RWPE2 (cell line): ENCODE data around the gene DAP.

Experiments
- ATAC-seq: fragments of 200-7000 bp; cut with Tn5 transposase; 3 replicates; pipeline ENCODE4 v1.9.1; 2021; ENCODE audit warnings: low read depth
- DNase-seq: peaks from one replicate; pipeline ENCODE4 v3.0.0-alpha.2; 2020; ENCODE audit warnings: low spot score
- H3K27ac ChIP-seq: fragments of 450-650 bp; 2 replicates; pipeline ENCODE4 v1.5.1; 2017; ENCODE audit warnings: mild to moderate bottlenecking; ENCODE audit not compliant: poor library complexity, severe bottlenecking
- H3K27me3 ChIP-seq: fragments of 250-450 bp; sonication (Bioruptor Pico); 2 replicates; pipeline ENCODE4 v1.5.1; 2021; ENCODE audit warnings: mild to moderate bottlenecking, moderate library complexity; ENCODE audit not compliant: insufficient read depth, poor library complexity, severe bottlenecking
- H3K36me3 ChIP-seq: fragments of 250-450 bp; sonication (Bioruptor Pico); 2 replicates; pipeline ENCODE4 v1.5.1; 2020; ENCODE audit warnings: low read depth, mild to moderate bottlenecking, moderate library complexity
- H3K4me1 ChIP-seq: fragments of 250-450 bp; sonication (Bioruptor Pico); 2 replicates; pipeline ENCODE4 v1.5.1; 2021; ENCODE audit warnings: mild to moderate bottlenecking, moderate library complexity; ENCODE audit not compliant: insufficient read depth, poor library complexity, severe bottlenecking
- H3K4me3 ChIP-seq: fragments of 250-450 bp; sonication (Bioruptor Pico); 2 replicates; pipeline ENCODE4 v1.5.1; 2021; ENCODE audit warnings: mild to moderate bottlenecking, moderate library complexity; ENCODE audit not compliant: severe bottlenecking
- H3K9me3 ChIP-seq: fragments of 250-450 bp; sonication (Bioruptor Pico); 2 replicates; pipeline ENCODE4 v1.5.1; 2021; ENCODE audit warnings: mild to moderate bottlenecking, moderate library complexity; ENCODE audit not compliant: severe bottlenecking
- CTCF ChIP-seq: fragments of 450-650 bp; IDR thresholded peaks from one replicate; pipeline ENCODE4 v1.5.1; 2017; ENCODE audit warnings: mild to moderate bottlenecking, moderate library complexity; ENCODE audit not compliant: poor library complexity, severe bottlenecking

The DAP gene

GRCh38 chr5:10750909-10751308 is 10.1 kb downstream of the DAP start:
- TF ChIP-seq CTCF = no peak

GRCh38 chr5:10747678-10748622 is 13.1 kb downstream of the DAP start:
- DNase-seq (no peak), ATAC-seq (no peak)
- H3K4me3 ChIP-seq = no peak overlapping the region
- H3K27me3 ChIP-seq = no peaks in the 10 kb centered on the region
- no peak for TF ChIP-seq CTCF
- peaks cover 97% of the 10 kb centered on the region for H3K36me3 ChIP-seq
- no peaks in the 10 kb centered on the region for H3K4me1 ChIP-seq
- no peaks in the 10 kb centered on the region for H3K9me3 ChIP-seq
- H3K27ac ChIP-seq = no peak overlapping the region

More at GRCh38 chr5:10750909-10751308, 10.1 kb downstream of the DAP start:
- Histone ChIP-seq H3K27me3 (no peaks in the 10 kb centered on the region), H3K4me1 (no peaks in the 10 kb centered on the region), H3K36me3 (peaks cover 97% of the 10 kb centered on the region), H3K27ac (no peak overlapping the region), H3K9me3 (no peaks in the 10 kb centered on the region), H3K4me3 (no peak overlapping the region)
- DNase-seq (no peak), ATAC-seq (no peak)

- Histone ChIP-seq H3K4me1 (no peaks in the 10 kb centered on the region), H3K4me3 (no peak overlapping the region), H3K27me3 (no peaks in the 10 kb centered on the region), H3K27ac (no peak overlapping the region), H3K36me3 (peaks cover 97% of the 10 kb centered on the region), H3K9me3 (no peaks in the 10 kb centered on the region)
- DNase-seq (no peak), ATAC-seq (0 out of 3 replicates have a peak, but pooled peaks have one; percentile 25)
- TF ChIP-seq CTCF = no peak
Measured at GRCh38 chr5:10746711-10747110, 14.3 kb downstream of the DAP start.

GRCh38 chr5:10745133-10745532 is 15.9 kb downstream of the DAP start:
- H3K27ac ChIP-seq = no peak overlapping the region
- ATAC-seq (no peak; the same call in 2 of the 3 replicates), DNase-seq (no peak)
- peaks cover 97% of the 10 kb centered on the region for H3K36me3 ChIP-seq
- no peaks in the 10 kb centered on the region for H3K27me3 ChIP-seq
- no peaks in the 10 kb centered on the region for H3K9me3 ChIP-seq
- no peak for TF ChIP-seq CTCF
- H3K4me1 ChIP-seq = no peaks in the 10 kb centered on the region
- H3K4me3 ChIP-seq = no peak overlapping the region

- ATAC-seq (no peak), DNase-seq (no peak)
- no peak overlapping the region for H3K4me3 ChIP-seq
- H3K4me1 ChIP-seq = no peaks in the 10 kb centered on the region
- no peak for TF ChIP-seq CTCF
- H3K9me3 ChIP-seq = no peaks in the 10 kb centered on the region
- H3K27ac ChIP-seq = no peak overlapping the region
- H3K36me3 ChIP-seq = peaks cover 98% of the 10 kb centered on the region
- no peaks in the 10 kb centered on the region for H3K27me3 ChIP-seq
Measured at GRCh38 chr5:10744681-10745080, 16.4 kb downstream of the DAP start.
